Mammary epithelial cell (primary cell): Measurements from ENCODE around the gene NR2C2.

ENCODE experiments used
- CTCF ChIP-seq, 2 donors: IDR thresholded peaks in 1 of 2; conservative IDR thresholded peaks in 1 of 2; 2 replicates each; pipeline ENCODE4 v1.5.1; 2011 to 2012; ENCODE audit warnings: inconsistent platforms in 2 of 2, low read length in 2 of 2, mild to moderate bottlenecking in 2 of 2, control low read depth in 1 of 2, low read depth in 1 of 2; ENCODE audit not compliant: insufficient read depth in 1 of 2; ENCODE audit errors: extremely low read depth in 1 of 2
- EZH2 ChIP-seq: IDR thresholded peaks from 2 replicates; pipeline ENCODE4 v1.6.1; 2012; ENCODE audit warnings: low read length, inconsistent platforms, borderline replicate concordance

DNA sequence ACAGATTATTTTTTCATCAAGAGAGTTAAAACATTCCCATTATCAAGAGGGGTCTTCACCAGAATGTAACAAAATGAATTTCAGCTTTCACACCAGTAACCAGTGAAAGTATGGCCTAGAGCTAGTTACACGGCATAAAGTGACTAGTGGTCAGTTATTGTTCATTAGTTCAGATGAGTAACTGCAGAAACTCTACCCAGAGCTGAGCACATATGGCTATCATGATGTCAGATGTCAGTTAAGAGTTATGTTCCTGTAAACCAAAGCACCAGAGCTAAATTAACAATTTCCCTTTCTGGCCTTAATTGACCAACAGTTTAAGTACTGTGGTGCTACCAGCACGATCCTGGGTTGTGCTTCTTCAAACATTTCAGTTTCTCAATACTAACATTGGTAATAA is 124.3 kb downstream of the NR2C2 start:
- TF ChIP-seq CTCF (conservative IDR thresholded peaks at IDR 0.05 in 1 of 2, IDR thresholded peaks at IDR 0.05 in 1 of 2; ENCODE audit: extremely low read depth in 1 of 2, insufficient read depth in 1 of 2, low read depth in 1 of 2, low read length in 2 of 2) = no peak
- TF ChIP-seq EZH2 = no peak
